GM12878 (cell line): ENCODE data around the gene RSBN1L. TPM values are rescaled to one million over a fixed set of nuclear protein-coding genes. Genes with fewer than 3 reads are reported as not detected.
"Not testable (repeated sequence)": the region's sequence is repeated elsewhere in the genome, so short reads cannot be mapped to it uniquely, and the experiment has no call there.

Experiments used
- ATAC-seq: fragments of 200-7000 bp; cut with Tn5 transposase; 3 replicates; pipeline ENCODE4 v1.9.1; 2020; ENCODE audit warnings: mild to moderate bottlenecking, moderate library complexity
- BruUV-seq: library from RNA; stranded (reverse); fragments of 400-500 nt; replicated peaks from 2 replicates; lab custom pipeline; 2021; lab: Mats Ljungman, UMichigan
- CTCF ChIA-PET: fragments of 300-600 bp; sonication (Branson Sonifier 250); formaldehyde crosslinking; extraction: SDS; loops from one replicate; lab custom pipeline; 2021; ENCODE audit warnings: inconsistent platforms; lab: Yijun Ruan, JAX
- POLR2A ChIA-PET: fragments of 350-600 bp; formaldehyde crosslinking; extraction: SDS; loops from one replicate; lab custom pipeline; 2021; ENCODE audit warnings: inconsistent platforms; lab: Charles Lee
- RAD21 ChIA-PET: fragments of 300-600 bp; sonication (Branson Sonifier 250); formaldehyde crosslinking; loops from one replicate; lab custom pipeline; 2023; ENCODE audit warnings: antibody characterized with exemption; ENCODE audit not compliant: unreplicated experiment; lab: Charles Lee
- SMC1A ChIA-PET: fragments of 300-600 bp; sonication (Branson Sonifier 250); formaldehyde crosslinking; loops from one replicate; lab custom pipeline; 2023; ENCODE audit not compliant: unreplicated experiment, uncharacterized antibody; lab: Charles Lee
- DNase-seq: peaks from one replicate; pipeline ENCODE4 v3.0.0-alpha.2; 2011; ENCODE audit warnings: low read depth, low spot score
- FAIRE-seq: peaks from 3 replicates; lab custom pipeline; 2011; peaks lifted over from hg19 to GRCh38; lab: Jason Lieb, UNC
- H2AFZ ChIP-seq: 2 replicates; pipeline ENCODE4 v1.6.0; 2011; ENCODE audit warnings: low read depth, low read length, control low read depth; ENCODE audit not compliant: control insufficient read depth
- H3K27ac ChIP-seq: 2 replicates; pipeline ENCODE4 v1.5.1; 2011; ENCODE audit warnings: control low read depth; ENCODE audit not compliant: control insufficient read depth, insufficient read depth
- H3K27me3 ChIP-seq, 2 experiments: replicated peaks in 1 of 2; 2 replicates each; pipeline versions ENCODE4 v1.6.0 to v1.6.1; 2011; ENCODE audit warnings: low read length in 1 of 2; ENCODE audit not compliant: control insufficient read depth in 2 of 2, insufficient read depth in 2 of 2
- H3K36me3 ChIP-seq, 2 experiments: 2 replicates each; pipeline ENCODE4 v1.5.1; 2011; ENCODE audit warnings: low read length in 1 of 2; ENCODE audit not compliant: control insufficient read depth in 2 of 2, insufficient read depth in 2 of 2
- H3K4me1 ChIP-seq: 2 replicates; pipeline ENCODE4 v1.6.1; 2011; ENCODE audit warnings: mild to moderate bottlenecking, low read length, moderate library complexity, mixed read lengths; ENCODE audit not compliant: control insufficient read depth, insufficient read depth
- H3K4me2 ChIP-seq: 2 replicates; pipeline ENCODE4 v1.6.0; 2011; ENCODE audit warnings: control low read depth; ENCODE audit not compliant: control insufficient read depth, insufficient read depth
- H3K4me3 ChIP-seq: fragments of 200-600 bp; sonication (generic); 2 replicates; pipeline ENCODE4 v1.5.1; 2016
- H3K79me2 ChIP-seq: 2 replicates; pipeline ENCODE4 v1.6.0; 2011; ENCODE audit warnings: low read length; ENCODE audit not compliant: control insufficient read depth, insufficient read depth
- H3K9ac ChIP-seq: 2 replicates; pipeline ENCODE4 v1.8.0; 2011; ENCODE audit warnings: low read length, control low read depth, mixed read lengths; ENCODE audit not compliant: control insufficient read depth, insufficient read depth
- H3K9me3 ChIP-seq: replicated peaks from 3 replicates; pipeline ENCODE4 v1.5.1; 2011; ENCODE audit warnings: mild to moderate bottlenecking, low read length; ENCODE audit not compliant: control insufficient read depth, insufficient read depth
- H4K20me1 ChIP-seq: 2 replicates; pipeline ENCODE4 v1.6.0; 2011; ENCODE audit not compliant: control insufficient read depth, insufficient read depth
- KAT2A ChIP-seq: conservative IDR thresholded peaks from 2 replicates; pipeline ENCODE4 v1.6.1; 2011; ENCODE audit warnings: low read depth, low read length; ENCODE audit not compliant: control insufficient read depth
- MTA2 ChIP-seq: fragments of 450-650 bp; IDR thresholded peaks from 2 replicates; pipeline ENCODE4 v1.6.1; 2016; ENCODE audit warnings: low read depth, mild to moderate bottlenecking, moderate library complexity
- REST ChIP-seq: IDR thresholded peaks from 2 replicates; pipeline ENCODE4 v1.6.1; 2012; ENCODE audit warnings: mild to moderate bottlenecking, low read depth, low read length
- SPI1 ChIP-seq: IDR thresholded peaks from 2 replicates; pipeline ENCODE4 v1.6.1; 2011; ENCODE audit warnings: low read depth, mild to moderate bottlenecking, low read length, moderate library complexity, borderline replicate concordance; ENCODE audit not compliant: insufficient read depth
- WGBS: methylation state at CpG from one replicate; pipeline ENCODE4 v1.1.6; 2016; ENCODE audit warnings: low lambda C conversion rate; ENCODE audit not compliant: insufficient replicate concordance, insufficient coverage; ENCODE audit errors: missing lambda C conversion rate; 5-methylcytosine and 5-hydroxymethylcytosine counted together
- in situ Hi-C: fragments of 300-500 bp; cut with MboI; formaldehyde crosslinking; loops from 9 replicates; pipeline ENCODE4 v1.14.3; 2018; ENCODE audit warnings: mixed read lengths
- intact Hi-C: fragments of 100-400 bp; cut with micrococcal nuclease; formaldehyde crosslinking; loops from one replicate; pipeline ENCODE4 v1.14.2; 2022; ENCODE audit not compliant: unreplicated experiment
- polyA plus RNA-seq, 11 experiments: library from polyadenylated mRNA; depleted of rRNA in 4 of 11; unstranded in 6 of 11; stranded (reverse) in 5 of 11; fragments of >200 nt; fragmentation: Nextera tagmentation in 4 of 11; fragmentation: Illumina TruSeq in 1 of 11; extraction: Ambion mirVana in 4 of 11; extraction: Trizol in 1 of 11; gene quantifications; 1 replicate in 1 of 11; 2 replicates in 10 of 11; pipeline versions ENCODE4 v1.2.1 to v1.2.3, GENCODE V29; 2011 to 2016; ENCODE audit warnings: inconsistent platforms in 2 of 11, missing spikeins in 2 of 11, low read depth in 1 of 11
- total RNA-seq, 4 experiments: library from RNA; depleted of rRNA in 3 of 4; stranded (reverse); fragments of >200 nt in 3 of 4; fragmentation: Illumina TruSeq in 1 of 4; extraction: Trizol in 1 of 4; gene quantifications; 2 replicates each; pipeline versions ENCODE4 v1.2.1 to v1.2.3, GENCODE V29; 2013 to 2021

RSBN1L gene
- total and polyA plus RNA-seq, 10 of the 15 experiments (the other 5 are each of a cell fraction or from before 2014, with no cell fraction given), result 4.5 to 23.7 (median 10.3) TPM

DNA sequence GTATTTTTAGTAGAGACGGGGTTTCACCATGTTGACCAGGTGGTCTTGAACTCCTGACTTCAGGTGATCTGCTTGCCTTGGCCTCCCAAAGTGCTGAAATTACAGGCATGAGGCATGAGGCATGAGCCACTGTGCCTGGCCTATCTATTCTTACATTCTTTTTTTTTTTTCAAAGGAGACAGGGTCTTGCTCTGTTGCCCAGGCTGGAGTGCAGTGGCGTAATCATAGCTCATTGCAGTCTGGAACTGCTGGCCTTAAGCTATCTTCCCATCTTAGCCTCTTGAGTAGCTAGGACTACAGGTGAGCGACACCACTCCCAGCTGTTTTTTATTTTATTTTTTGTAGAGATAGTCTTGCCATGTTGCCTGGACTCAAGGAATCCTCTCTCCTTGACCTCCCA lies 20.5 kb downstream of the RSBN1L start (continued):
- TF ChIP-seq REST (no peak), KAT2A (no peak), MTA2 (no peak), SPI1 (no peak)

DNA sequence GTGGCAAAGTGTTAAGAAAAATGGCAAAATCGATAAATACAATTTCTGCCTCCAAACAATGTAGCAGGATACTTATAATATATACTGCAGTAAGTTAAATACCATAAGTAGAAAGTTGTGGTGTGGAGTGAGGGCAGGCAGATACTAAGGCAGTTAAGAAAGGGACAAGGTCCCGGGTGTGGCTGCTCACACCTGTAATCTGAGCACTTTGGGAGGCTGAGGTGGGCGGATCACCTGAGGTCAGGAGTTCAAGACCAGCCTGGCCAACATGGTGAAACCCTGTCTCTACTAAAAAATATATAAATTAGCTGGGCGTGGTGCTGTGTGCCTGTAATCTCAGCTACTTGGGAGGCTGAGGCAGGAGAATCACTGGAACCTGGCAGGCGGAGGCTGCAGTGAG lies 21.3 kb downstream of the RSBN1L start:
- RAD21 ChIA-PET, H3K27ac ChIP-seq, FAIRE-seq, H2AFZ ChIP-seq, H3K9ac ChIP-seq, BruUV-seq, in situ Hi-C loops, POLR2A ChIA-PET, ATAC-seq, H3K4me2 ChIP-seq, H3K4me3 ChIP-seq, DNase-seq, H3K27me3 ChIP-seq, H3K36me3 ChIP-seq, H3K9me3 ChIP-seq, H3K4me1 ChIP-seq, intact Hi-C loops, H4K20me1 ChIP-seq, CTCF ChIA-PET: not testable (repeated sequence)
- WGBS, result 95% methylated on average over 5 of the region's 5 CpGs
- SMC1A ChIA-PET, result interaction anchor here (1.0 kb wide), 1 partner anchor 15 kb away, joined by 4 read pairs; no protein-coding TSS in a partner anchor
- H3K79me2 ChIP-seq, result peaks cover 43% of the 10 kb centered on the region
